Tibial nerve (tissue), 4 donors: ENCODE results near the gene SGSM1. TPM values are rescaled to one million over a fixed set of nuclear protein-coding genes. Genes with fewer than 3 reads are reported as not detected.

Experiments
- DNase-seq, 2 donors: peaks; one replicate each; pipeline ENCODE4 v3.0.0-alpha.2; 2019; ENCODE audit warnings: low spot score in 2 of 2
- H3K27ac ChIP-seq, 4 donors: fragments of 200-600 bp; sonication (generic) in 3 of 4; one replicate each; pipeline ENCODE4 v1.5.1; 2017 to 2019; ENCODE audit warnings: mild to moderate bottlenecking in 1 of 4
- H3K27me3 ChIP-seq, 2 donors: fragments of 200-600 bp; sonication (generic) in 1 of 2; one replicate each; pipeline versions ENCODE4 v1.5.1 to v1.6.0; 2017 to 2019
- H3K36me3 ChIP-seq, 3 donors: fragments of 200-600 bp; sonication (generic); one replicate each; pipeline ENCODE4 v1.5.1; 2018 to 2019
- H3K4me1 ChIP-seq, 4 donors: fragments of 200-600 bp; sonication (generic) in 3 of 4; one replicate each; pipeline ENCODE4 v1.5.1; 2017 to 2019
- H3K4me3 ChIP-seq, 4 donors: fragments of 200-600 bp; sonication (generic) in 3 of 4; one replicate each; pipeline ENCODE4 v1.5.1; 2017 to 2019; ENCODE audit warnings: mild to moderate bottlenecking in 1 of 4, moderate library complexity in 1 of 4
- H3K9me3 ChIP-seq, 4 donors: fragments of 200-600 bp; sonication (generic) in 3 of 4; one replicate each; pipeline ENCODE4 v1.5.1; 2017 to 2019
- EP300 ChIP-seq, 2 donors: sonication (generic); formaldehyde crosslinking; IDR thresholded peaks; one replicate each; pipeline ENCODE4 v1.6.1; 2017; ENCODE audit warnings: antibody characterized with exemption in 2 of 2, mild to moderate bottlenecking in 1 of 2
- POLR2A ChIP-seq, 2 donors: fragments of 450-650 bp; IDR thresholded peaks; one replicate each; pipeline ENCODE4 v1.6.1; 2017; ENCODE audit warnings: antibody characterized with exemption in 2 of 2, mild to moderate bottlenecking in 2 of 2, moderate library complexity in 2 of 2
- WGBS, 2 donors: methylation state at CpG; one replicate each; pipeline ENCODE4 v1.1.5; 2018; 5-methylcytosine and 5-hydroxymethylcytosine counted together
- total RNA-seq, 4 donors: library from RNA; depleted of rRNA; stranded (reverse); fragments of >200 nt; gene quantifications; one replicate each; pipeline ENCODE4 v1.1.0, GENCODE V29; 2016
- TF ChIP-seq, protein P1 (sequence below), 5 experiments: fragments of 200-600 bp in 3 of 5; fragments of 450-650 bp in 2 of 5; sonication (generic) in 3 of 5; IDR thresholded peaks; one replicate each; pipeline ENCODE4 v1.5.1; 2016 to 2019; ENCODE audit warnings: antibody characterized with exemption in 5 of 5, mild to moderate bottlenecking in 3 of 5, moderate library complexity in 2 of 5

SGSM1 gene
- total RNA-seq, 4 donors from 2014 or later, result 0.22 to 1.5 (median 0.70) TPM

GRCh38 chr22:24951942-24952836, 146.2 kb downstream of the SGSM1 start, which contains the start of gene KIAA1671:
TSS of gene KIAA1671 (plus strand) at chr22:24952716. CDS start at chr22:25028000, 75,284 bp downstream.
- Histone ChIP-seq H3K4me1 (peaks cover 0 to 35% (median 17%) of the 10 kb centered on the region in 4 donors), H3K27me3 (no peaks in the 10 kb centered on the region), H3K4me3 (peak within 1 kb of the TSS; percentile 61 to 71 (median 64)), H3K9me3 (no peaks in the 10 kb centered on the region), H3K36me3 (no peaks in the 10 kb centered on the region), H3K27ac (peak within 1 kb of the TSS; percentile 13 to 88 (median 85))
- TF ChIP-seq EP300 (IDR thresholded peaks at IDR 0.05), result peak in 1 of 2 donors; percentile 21
- peak; percentile 35 to 71 for TF ChIP-seq POLR2A (IDR thresholded peaks at IDR 0.05)
- TF ChIP-seq, protein P1, sequence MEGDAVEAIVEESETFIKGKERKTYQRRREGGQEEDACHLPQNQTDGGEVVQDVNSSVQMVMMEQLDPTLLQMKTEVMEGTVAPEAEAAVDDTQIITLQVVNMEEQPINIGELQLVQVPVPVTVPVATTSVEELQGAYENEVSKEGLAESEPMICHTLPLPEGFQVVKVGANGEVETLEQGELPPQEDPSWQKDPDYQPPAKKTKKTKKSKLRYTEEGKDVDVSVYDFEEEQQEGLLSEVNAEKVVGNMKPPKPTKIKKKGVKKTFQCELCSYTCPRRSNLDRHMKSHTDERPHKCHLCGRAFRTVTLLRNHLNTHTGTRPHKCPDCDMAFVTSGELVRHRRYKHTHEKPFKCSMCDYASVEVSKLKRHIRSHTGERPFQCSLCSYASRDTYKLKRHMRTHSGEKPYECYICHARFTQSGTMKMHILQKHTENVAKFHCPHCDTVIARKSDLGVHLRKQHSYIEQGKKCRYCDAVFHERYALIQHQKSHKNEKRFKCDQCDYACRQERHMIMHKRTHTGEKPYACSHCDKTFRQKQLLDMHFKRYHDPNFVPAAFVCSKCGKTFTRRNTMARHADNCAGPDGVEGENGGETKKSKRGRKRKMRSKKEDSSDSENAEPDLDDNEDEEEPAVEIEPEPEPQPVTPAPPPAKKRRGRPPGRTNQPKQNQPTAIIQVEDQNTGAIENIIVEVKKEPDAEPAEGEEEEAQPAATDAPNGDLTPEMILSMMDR (IDR thresholded peaks at IDR 0.05), result peak; percentile 94 to 99 (median 98)
- DNase-seq, result peak; percentile 73 to 76
- 3 to 4% methylated on average over 43 to 61 of the region's 71 CpGs for WGBS, 2 donors

DNA sequence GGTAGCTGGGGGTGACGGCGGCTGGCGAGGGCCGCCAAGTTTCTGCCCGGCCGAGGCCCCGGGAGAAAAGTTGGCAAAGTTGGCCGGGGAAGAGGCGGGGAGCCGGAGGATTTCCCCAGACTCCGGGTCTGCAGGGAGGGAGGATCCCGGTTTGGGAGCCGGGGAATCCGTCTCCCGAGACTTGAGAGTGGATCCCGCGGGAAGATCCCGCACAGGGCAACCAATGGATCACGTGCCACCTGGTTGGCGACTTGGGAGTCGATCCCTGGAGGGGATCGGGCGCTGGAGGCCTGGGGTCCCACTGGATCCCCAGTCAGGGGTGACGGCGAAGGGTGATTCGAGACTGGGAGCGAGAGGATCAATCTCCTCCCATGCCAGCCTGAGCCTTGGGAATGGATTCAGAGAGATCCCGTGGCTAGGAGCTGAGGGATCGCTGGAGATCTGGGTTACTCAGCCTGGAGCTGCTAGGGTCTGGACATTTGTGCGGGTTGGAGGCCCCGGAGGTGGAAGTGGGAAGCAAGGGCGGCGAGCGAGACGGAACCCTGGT, 146.9 kb downstream of the SGSM1 start:
- H3K27ac ChIP-seq, result peak overlapping the region; percentile 13 to 88 (median 85)
- H3K27me3 ChIP-seq, result no peaks in the 10 kb centered on the region
- no peaks in the 10 kb centered on the region for H3K9me3 ChIP-seq
- peak in 1 of 2 donors; percentile 27 for DNase-seq
- WGBS, 2 donors, result 2 to 3% methylated on average over 20 to 28 of the region's 35 CpGs
- H3K36me3 ChIP-seq, result no peaks in the 10 kb centered on the region
- H3K4me3 ChIP-seq, result peak overlapping the region; percentile 61 to 71 (median 64)
- TF ChIP-seq EP300 (IDR thresholded peaks at IDR 0.05) (peak in 1 of 2 donors; percentile 15), POLR2A (IDR thresholded peaks at IDR 0.05) (no peak)
- TF ChIP-seq, protein P1 (IDR thresholded peaks at IDR 0.05), result no peak
- H3K4me1 ChIP-seq, result peaks cover 0 to 35% (median 17%) of the 10 kb centered on the region in 4 donors

GRCh38 chr22:24953384-24954113, 147.5 kb downstream of the SGSM1 start:
- H3K27me3 ChIP-seq, result no peaks in the 10 kb centered on the region
- WGBS, 2 donors, result 10 to 17% methylated on average over 17 to 26 of the region's 47 CpGs
- peaks cover 0 to 35% (median 17%) of the 10 kb centered on the region in 4 donors for H3K4me1 ChIP-seq
- DNase-seq, result no peak
- TF ChIP-seq, protein P1 (IDR thresholded peaks at IDR 0.05), result no peak
- no peak for TF ChIP-seq EP300 (IDR thresholded peaks at IDR 0.05)
- TF ChIP-seq POLR2A (IDR thresholded peaks at IDR 0.05), result no peak
- no peaks in the 10 kb centered on the region for H3K9me3 ChIP-seq
- H3K36me3 ChIP-seq, result no peaks in the 10 kb centered on the region
- peak overlapping the region; percentile 61 to 71 (median 64) for H3K4me3 ChIP-seq
- peak overlapping the region; percentile 13 to 88 (median 85) for H3K27ac ChIP-seq

GRCh38 chr22:24954114-24954463, 148.1 kb downstream of the SGSM1 start:
- Histone ChIP-seq H3K4me3 (peak overlapping the region in 3 of 4 donors; percentile 61 to 71 (median 66)), H3K36me3 (no peaks in the 10 kb centered on the region), H3K27me3 (no peaks in the 10 kb centered on the region), H3K27ac (peak overlapping the region in 3 of 4 donors; percentile 85 to 88 (median 85)), H3K4me1 (peaks cover 0 to 39% (median 17%) of the 10 kb centered on the region in 4 donors), H3K9me3 (no peaks in the 10 kb centered on the region)
- TF ChIP-seq EP300 (IDR thresholded peaks at IDR 0.05) (no peak), POLR2A (IDR thresholded peaks at IDR 0.05) (no peak)
- TF ChIP-seq, protein P1 (IDR thresholded peaks at IDR 0.05), result no peak
- DNase-seq, result no peak
- 41 to 42% methylated on average over 4 of the region's 4 CpGs for WGBS, 2 donors
